22Rv1 (cell line): ENCODE results near the gene LRRFIP1.

ENCODE experiments used
- CTCF ChIP-seq: fragments of 450-650 bp; IDR thresholded peaks from 2 replicates; pipeline ENCODE4 v1.5.1; 2017; ENCODE audit warnings: mild to moderate bottlenecking
- ZFX ChIP-seq: fragments of 450-650 bp; IDR thresholded peaks from 2 replicates; pipeline ENCODE4 v1.6.1; 2017; ENCODE audit warnings: antibody characterized with exemption, borderline replicate concordance

DNA sequence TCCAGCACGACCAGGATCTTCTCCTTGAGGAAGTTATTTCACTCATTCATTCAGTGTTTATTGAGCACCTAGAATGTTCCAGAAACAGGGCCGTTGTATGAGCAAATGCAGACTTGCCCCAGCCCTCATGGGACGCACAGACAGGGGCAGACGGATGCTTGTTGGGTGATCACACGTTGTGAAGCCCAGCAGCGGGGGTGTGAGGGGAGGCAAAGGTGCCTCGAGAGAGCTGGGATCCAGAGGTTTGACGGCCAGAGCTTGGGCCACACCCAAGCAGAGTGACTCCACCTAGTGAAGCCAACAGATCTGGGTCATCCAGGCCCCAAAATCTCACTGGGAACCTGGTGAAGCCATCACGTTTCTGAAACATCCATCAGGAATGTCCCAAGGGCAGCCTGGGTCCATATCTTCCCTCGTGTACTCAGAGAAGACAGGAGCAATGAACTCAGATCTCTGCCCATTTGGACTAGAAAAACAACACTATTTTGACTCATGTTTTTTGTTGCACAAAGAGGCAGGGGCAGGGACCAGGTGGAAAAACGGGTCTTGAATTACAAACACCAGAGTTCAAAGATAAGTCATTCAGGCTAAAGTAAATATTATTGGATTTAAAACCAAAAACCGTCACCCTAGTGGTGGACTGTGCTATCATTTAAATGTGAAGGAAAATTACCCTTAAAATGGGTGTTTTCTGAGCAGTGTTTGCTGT is 116.3 kb downstream of the LRRFIP1 start:
- no peak for TF ChIP-seq ZFX
- TF ChIP-seq CTCF, result no peak
